HL-60 (cell line): ENCODE data around the gene MEMO1.

Experiments used
- DNase-seq, 2 experiments: peaks; one replicate each; pipeline ENCODE4 v3.0.0-alpha.2; 2010 to 2020; ENCODE audit warnings: low read depth in 1 of 2, low spot score in 1 of 2
- H3K27ac ChIP-seq: fragments of 250-450 bp; sonication (Bioruptor Pico); replicated peaks from 2 replicates; pipeline ENCODE4 v1.5.1; 2020; ENCODE audit warnings: mild to moderate bottlenecking, moderate library complexity
- H3K27me3 ChIP-seq: fragments of 250-450 bp; sonication (Bioruptor Pico); 2 replicates; pipeline ENCODE4 v1.5.1; 2021; ENCODE audit warnings: mild to moderate bottlenecking, moderate library complexity; ENCODE audit not compliant: insufficient read depth, poor library complexity, severe bottlenecking
- H3K4me3 ChIP-seq: replicated peaks from 2 replicates; pipeline ENCODE4 v1.5.1; 2011; ENCODE audit warnings: mild to moderate bottlenecking, control low read depth, low read length; ENCODE audit not compliant: insufficient read depth
- GABPA ChIP-seq: IDR thresholded peaks from 2 replicates; pipeline ENCODE4 v1.6.1; 2012; ENCODE audit warnings: low read depth
- POLR2AphosphoS5 ChIP-seq: IDR thresholded peaks from 2 replicates; pipeline ENCODE4 v1.6.1; 2012; ENCODE audit warnings: low read depth
- REST ChIP-seq: IDR thresholded peaks from 2 replicates; pipeline ENCODE4 v1.6.1; 2012; ENCODE audit warnings: low read depth; ENCODE audit not compliant: insufficient replicate concordance
- SPI1 ChIP-seq: IDR thresholded peaks from 2 replicates; pipeline ENCODE4 v1.6.1; 2012; ENCODE audit warnings: low read depth, mild to moderate bottlenecking, borderline replicate concordance
- TF ChIP-seq, protein P1 (sequence below): IDR thresholded peaks from one replicate; pipeline ENCODE4 v1.5.1; 2011; ENCODE audit warnings: low read length, control low read depth, inconsistent platforms; ENCODE audit not compliant: insufficient read depth

Gene MEMO1

GRCh38 chr2:31831585-31831984 is 179.2 kb downstream of the MEMO1 start:
- DNase-seq = no peak
- no peak for TF ChIP-seq REST
- no peak for TF ChIP-seq POLR2AphosphoS5
- no peaks in the 10 kb centered on the region for H3K27me3 ChIP-seq
- H3K4me3 ChIP-seq = no peak overlapping the region
- H3K27ac ChIP-seq = no peak overlapping the region

- no peak overlapping the region for H3K27ac ChIP-seq
- H3K27me3 ChIP-seq = no peaks in the 10 kb centered on the region
- H3K4me3 ChIP-seq = no peak overlapping the region
- no peak for DNase-seq
- TF ChIP-seq SPI1 (no peak), POLR2AphosphoS5 (no peak), GABPA (no peak), REST (no peak)
- TF ChIP-seq, protein P1, sequence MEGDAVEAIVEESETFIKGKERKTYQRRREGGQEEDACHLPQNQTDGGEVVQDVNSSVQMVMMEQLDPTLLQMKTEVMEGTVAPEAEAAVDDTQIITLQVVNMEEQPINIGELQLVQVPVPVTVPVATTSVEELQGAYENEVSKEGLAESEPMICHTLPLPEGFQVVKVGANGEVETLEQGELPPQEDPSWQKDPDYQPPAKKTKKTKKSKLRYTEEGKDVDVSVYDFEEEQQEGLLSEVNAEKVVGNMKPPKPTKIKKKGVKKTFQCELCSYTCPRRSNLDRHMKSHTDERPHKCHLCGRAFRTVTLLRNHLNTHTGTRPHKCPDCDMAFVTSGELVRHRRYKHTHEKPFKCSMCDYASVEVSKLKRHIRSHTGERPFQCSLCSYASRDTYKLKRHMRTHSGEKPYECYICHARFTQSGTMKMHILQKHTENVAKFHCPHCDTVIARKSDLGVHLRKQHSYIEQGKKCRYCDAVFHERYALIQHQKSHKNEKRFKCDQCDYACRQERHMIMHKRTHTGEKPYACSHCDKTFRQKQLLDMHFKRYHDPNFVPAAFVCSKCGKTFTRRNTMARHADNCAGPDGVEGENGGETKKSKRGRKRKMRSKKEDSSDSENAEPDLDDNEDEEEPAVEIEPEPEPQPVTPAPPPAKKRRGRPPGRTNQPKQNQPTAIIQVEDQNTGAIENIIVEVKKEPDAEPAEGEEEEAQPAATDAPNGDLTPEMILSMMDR = no peak
Measured at GRCh38 chr2:31828891-31829290, 181.9 kb downstream of the MEMO1 start.

DNA sequence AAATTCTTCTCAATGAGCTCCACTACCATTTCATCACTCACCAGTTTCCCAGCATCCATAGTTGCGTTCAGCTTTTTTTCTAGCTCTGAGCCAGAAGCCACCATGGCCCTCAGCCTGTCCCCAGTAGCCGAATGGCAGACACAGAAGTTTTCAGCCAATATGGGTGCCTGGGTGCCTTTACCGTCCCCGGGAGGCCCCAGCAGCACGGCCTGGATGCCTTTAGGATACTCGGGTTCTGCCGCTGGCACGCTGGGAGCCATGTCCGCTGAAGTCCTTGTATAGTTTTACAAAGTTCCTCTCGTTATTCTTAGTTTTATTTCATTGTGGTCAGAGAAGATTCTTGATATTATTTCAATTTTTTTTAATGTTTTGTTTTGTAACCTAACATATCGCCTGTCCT is 187.2 kb downstream of the MEMO1 start:
- TF ChIP-seq, protein P1 = no peak
- TF ChIP-seq REST (no peak), GABPA (no peak), SPI1 (no peak), POLR2AphosphoS5 (no peak)
- Histone ChIP-seq H3K4me3 (no peak overlapping the region), H3K27me3 (no peaks in the 10 kb centered on the region), H3K27ac (no peak overlapping the region)
- DNase-seq = no peak

- H3K27me3 ChIP-seq = no peaks in the 10 kb centered on the region
- H3K4me3 ChIP-seq = no peak overlapping the region
- TF ChIP-seq GABPA = no peak
- TF ChIP-seq, protein P1 = no peak
- TF ChIP-seq REST = no peak
- TF ChIP-seq POLR2AphosphoS5 = no peak
- no peak overlapping the region for H3K27ac ChIP-seq
- DNase-seq = no peak
Measured at GRCh38 chr2:31822587-31822986, 188.2 kb downstream of the MEMO1 start.
